Measurements from ENCODE around the gene GPX4. TPM values are rescaled to one million over a fixed set of nuclear protein-coding genes. Genes with fewer than 3 reads are reported as not detected.

GPX4 gene
- total and polyA plus RNA-seq, 10 of the 15 experiments (the other 5 are each of a cell fraction or from before 2014, with no cell fraction given), result 33.3 to 749 (median 297) TPM

GRCh38 chr19:1147934-1148549 lies 44.2 kb downstream of the GPX4 start:
- no peak for DNase-seq (ENCODE audit: low read depth, low spot score)
- Histone ChIP-seq H3K36me3 (ENCODE audit: control insufficient read depth in 2 of 2, insufficient read depth in 2 of 2, low read length in 1 of 2) (peaks cover 12 to 22% of the 10 kb centered on the region in 2 experiments), H3K9ac (ENCODE audit: control insufficient read depth, insufficient read depth, low read length) (no peak overlapping the region), H3K4me1 (ENCODE audit: control insufficient read depth, insufficient read depth, low read length) (no peaks in the 10 kb centered on the region), H3K4me3 (no peak overlapping the region), H3K79me2 (ENCODE audit: control insufficient read depth, insufficient read depth, low read length) (no peaks in the 10 kb centered on the region), H3K4me2 (ENCODE audit: control insufficient read depth, insufficient read depth) (no peak overlapping the region), H4K20me1 (ENCODE audit: control insufficient read depth, insufficient read depth) (no peaks in the 10 kb centered on the region), H3K27me3 (replicated peaks in 1 of 2; ENCODE audit: control insufficient read depth in 2 of 2, insufficient read depth in 2 of 2, low read length in 1 of 2) (no peaks in the 10 kb centered on the region), H3K9me3 (replicated peaks; ENCODE audit: control insufficient read depth, insufficient read depth, low read length) (no peaks in the 10 kb centered on the region; the same call in 2 of the 3 replicates), H2AFZ (ENCODE audit: control insufficient read depth, low read depth, low read length) (no peak overlapping the region), H3K27ac (ENCODE audit: control insufficient read depth, insufficient read depth) (no peak overlapping the region)
- TF ChIP-seq TARDBP (IDR thresholded peaks at IDR 0.05; ENCODE audit: borderline replicate concordance) (no peak), SMARCA5 (IDR thresholded peaks at IDR 0.05) (no peak), RELA (IDR thresholded peaks at IDR 0.05; ENCODE audit: borderline replicate concordance, partially characterized antibody) (no peak), RAD51 (IDR thresholded peaks at IDR 0.05) (no peak), CHD2 (IDR thresholded peaks at IDR 0.05; ENCODE audit: borderline replicate concordance, low read depth, low read length) (no peak), SMAD1 (IDR thresholded peaks at IDR 0.05; ENCODE audit: low read depth, partially characterized antibody) (no peak), SP1 (IDR thresholded peaks at IDR 0.05; ENCODE audit: low read depth, low read length) (no peak), MAX (IDR thresholded peaks at IDR 0.05; ENCODE audit: low read depth, low read length) (no peak), NFYA (IDR thresholded peaks at IDR 0.05; ENCODE audit: borderline replicate concordance, low read depth, low read length) (no peak), HDAC2 (IDR thresholded peaks at IDR 0.05) (no peak), SIN3A (IDR thresholded peaks at IDR 0.05; ENCODE audit: low read depth, low read length) (no peak), ZNF24 (IDR thresholded peaks at IDR 0.05) (no peak), NFXL1 (IDR thresholded peaks at IDR 0.05; ENCODE audit: borderline replicate concordance) (no peak), CBFB (IDR thresholded peaks at IDR 0.05; ENCODE audit: low read depth) (no peak), KDM1A (IDR thresholded peaks at IDR 0.05; ENCODE audit: borderline replicate concordance) (no peak), ZBTB33 (IDR thresholded peaks at IDR 0.05) (no peak), SREBF1 (IDR thresholded peaks at IDR 0.05; ENCODE audit: low read length) (no peak)
- TF ChIP-seq, protein P1, sequence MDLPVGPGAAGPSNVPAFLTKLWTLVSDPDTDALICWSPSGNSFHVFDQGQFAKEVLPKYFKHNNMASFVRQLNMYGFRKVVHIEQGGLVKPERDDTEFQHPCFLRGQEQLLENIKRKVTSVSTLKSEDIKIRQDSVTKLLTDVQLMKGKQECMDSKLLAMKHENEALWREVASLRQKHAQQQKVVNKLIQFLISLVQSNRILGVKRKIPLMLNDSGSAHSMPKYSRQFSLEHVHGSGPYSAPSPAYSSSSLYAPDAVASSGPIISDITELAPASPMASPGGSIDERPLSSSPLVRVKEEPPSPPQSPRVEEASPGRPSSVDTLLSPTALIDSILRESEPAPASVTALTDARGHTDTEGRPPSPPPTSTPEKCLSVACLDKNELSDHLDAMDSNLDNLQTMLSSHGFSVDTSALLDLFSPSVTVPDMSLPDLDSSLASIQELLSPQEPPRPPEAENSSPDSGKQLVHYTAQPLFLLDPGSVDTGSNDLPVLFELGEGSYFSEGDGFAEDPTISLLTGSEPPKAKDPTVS (IDR thresholded peaks at IDR 0.05; ENCODE audit: low read depth, low read length), result no peak
- no peak for FAIRE-seq
- ChIA-PET SMC1A (ENCODE audit: uncharacterized antibody, unreplicated experiment) (no interaction called here), RAD21 (ENCODE audit: unreplicated experiment) (no interaction called here), CTCF (no interaction called here), POLR2A (no interaction called here)
- 99% methylated on average over 12 of the region's 15 CpGs for WGBS (ENCODE audit: insufficient coverage, insufficient replicate concordance, low lambda C conversion rate, missing lambda C conversion rate)
- no peak for ATAC-seq
- no TSS peak for BruUV-seq (replicated peaks)
- in situ Hi-C loops (cut with MboI), result no loop called here
- intact Hi-C loops (cut with micrococcal nuclease; ENCODE audit: unreplicated experiment), result no loop called here
